Stimulated activated CD8-positive, alpha-beta memory T cell treated with anti-CD3 and anti-CD28 coated beads, Interleukin-12 subunit alpha, Interleukin-12 subunit beta, amount 100 ng/mL, for 24 hours (primary cell): ENCODE measurements around the gene HORMAD2.

Experiments
- DNase-seq: peaks from one replicate; pipeline ENCODE4 v3.0.0-alpha.2; 2020; ENCODE audit errors: extremely low read depth

The HORMAD2 gene, protein sequence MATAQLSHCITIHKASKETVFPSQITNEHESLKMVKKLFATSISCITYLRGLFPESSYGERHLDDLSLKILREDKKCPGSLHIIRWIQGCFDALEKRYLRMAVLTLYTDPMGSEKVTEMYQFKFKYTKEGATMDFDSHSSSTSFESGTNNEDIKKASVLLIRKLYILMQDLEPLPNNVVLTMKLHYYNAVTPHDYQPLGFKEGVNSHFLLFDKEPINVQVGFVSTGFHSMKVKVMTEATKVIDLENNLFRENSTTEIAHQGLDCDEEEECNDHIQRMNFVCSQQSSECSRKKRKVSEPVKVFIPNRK

DNA sequence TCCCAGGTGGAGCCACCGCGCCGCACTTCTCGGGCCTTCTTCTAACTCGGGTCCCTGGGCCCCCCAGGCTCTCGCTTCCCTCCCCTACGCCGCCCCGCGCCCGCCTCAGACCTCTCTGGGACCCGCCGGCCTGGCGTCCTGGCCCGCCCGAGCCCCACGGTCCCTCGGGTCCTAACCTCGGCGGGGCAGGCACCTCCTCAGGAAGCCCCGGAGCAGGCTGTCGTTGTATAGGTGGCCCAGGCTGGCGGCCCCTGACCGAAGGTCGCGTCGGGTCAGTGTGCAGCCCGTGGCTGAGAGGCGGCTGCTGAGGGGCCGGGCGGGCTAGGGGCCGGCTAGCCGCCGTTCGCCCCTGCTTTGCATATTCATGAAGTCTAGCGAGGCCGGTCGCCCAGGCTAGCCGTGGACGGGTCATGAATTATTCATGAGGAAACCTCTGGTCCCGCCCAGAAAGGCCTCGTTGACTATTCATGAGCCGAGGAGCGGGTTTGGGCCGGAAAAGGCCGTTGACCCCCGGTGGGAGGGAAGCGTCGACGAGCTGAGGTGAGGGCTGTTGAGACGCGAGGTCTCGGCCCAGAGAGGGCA, at the start of gene HORMAD2:
Gene HORMAD2, plus strand, starts transcription at position 513 of the 582 bp plus-strand sequence. CDS start 13,489 bp downstream, outside the sequence.
- no peak for DNase-seq

DNA sequence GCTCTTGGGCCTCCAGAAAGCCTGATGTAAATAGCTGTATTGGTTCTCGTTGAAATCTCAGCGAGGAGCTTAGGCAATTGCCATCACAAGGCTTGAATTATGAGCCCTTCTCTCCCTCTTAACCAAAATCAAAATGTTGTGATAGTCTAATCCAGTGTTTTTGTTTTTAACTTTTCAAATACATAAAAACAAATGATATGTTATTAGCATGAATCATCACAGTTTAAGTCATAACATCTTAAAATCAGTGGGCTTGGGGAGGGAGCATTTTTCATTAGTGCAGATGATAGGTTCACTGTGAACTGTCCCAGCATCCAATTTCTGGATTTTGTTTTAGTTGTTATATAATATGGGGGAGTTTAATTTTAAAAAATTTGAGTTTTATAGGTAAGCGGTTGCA, 48.9 kb upstream of the HORMAD2 start:
- no peak for DNase-seq

- DNase-seq = no peak
These were observed 48.4 kb upstream of the HORMAD2 start for GRCh38 chr22:30031764-30032455.

DNA sequence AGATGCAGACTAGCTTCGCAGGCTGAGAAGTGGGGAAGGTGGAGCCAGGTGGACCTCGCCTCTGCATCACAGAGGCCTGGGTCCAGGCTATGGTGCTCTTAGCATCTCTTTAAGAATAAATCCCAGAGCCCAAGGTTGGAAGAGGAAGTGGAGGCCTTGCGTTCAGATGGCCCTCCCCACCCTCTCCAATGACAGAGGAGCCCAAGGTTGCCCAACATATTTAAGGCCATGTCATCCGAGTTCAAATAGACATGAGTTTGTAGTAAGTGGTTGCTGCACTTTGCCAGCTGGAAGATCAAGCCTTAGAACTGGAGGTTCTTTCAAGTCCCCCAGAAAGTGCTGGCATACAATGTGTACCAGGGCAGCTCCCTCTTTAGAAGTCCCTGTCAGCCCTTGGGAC, 47.1 kb upstream of the HORMAD2 start:
- DNase-seq = no peak

DNA sequence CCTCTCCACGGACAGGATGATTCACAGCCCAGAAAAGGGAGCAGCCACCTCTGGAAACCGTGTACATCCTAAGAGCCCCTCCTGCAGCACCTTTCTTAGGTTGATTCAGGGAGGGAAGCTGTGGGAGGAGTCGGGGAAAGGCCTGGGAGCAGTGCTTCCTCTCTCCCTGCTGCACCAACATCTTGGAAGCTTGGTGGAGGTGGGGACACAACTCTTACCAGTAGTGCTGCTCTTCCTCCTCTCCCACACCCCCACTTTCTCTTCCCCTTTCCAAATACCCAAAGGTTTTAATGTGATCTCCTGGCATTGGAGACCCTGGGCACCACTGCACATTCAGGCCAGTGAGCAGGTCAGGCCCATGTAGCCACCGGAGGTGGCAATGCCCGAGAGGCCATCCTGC, 46.4 kb upstream of the HORMAD2 start:
- no peak for DNase-seq

- no peak for DNase-seq
These were observed 43.6 kb upstream of the HORMAD2 start for GRCh38 chr22:30036656-30037055.

DNA sequence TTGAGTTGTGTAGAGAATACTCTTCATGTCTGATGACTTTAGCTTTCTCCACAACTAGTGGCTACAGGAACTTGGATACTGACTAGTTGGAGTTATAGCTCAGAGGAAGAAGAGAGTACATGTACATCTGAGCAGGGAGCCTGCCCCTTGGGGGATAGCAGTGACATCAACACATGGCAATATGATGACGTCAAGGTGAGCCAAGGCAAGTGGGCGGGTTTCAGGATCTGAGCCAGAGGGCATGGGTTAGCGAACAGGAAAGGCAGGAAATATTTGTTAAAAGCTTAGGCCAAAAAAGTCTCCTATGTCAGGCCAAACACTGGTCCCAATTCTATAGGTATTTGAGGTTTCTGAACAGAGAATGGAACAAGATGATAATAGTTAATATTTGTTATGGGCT, 42.0 kb upstream of the HORMAD2 start:
- no peak for DNase-seq

DNA sequence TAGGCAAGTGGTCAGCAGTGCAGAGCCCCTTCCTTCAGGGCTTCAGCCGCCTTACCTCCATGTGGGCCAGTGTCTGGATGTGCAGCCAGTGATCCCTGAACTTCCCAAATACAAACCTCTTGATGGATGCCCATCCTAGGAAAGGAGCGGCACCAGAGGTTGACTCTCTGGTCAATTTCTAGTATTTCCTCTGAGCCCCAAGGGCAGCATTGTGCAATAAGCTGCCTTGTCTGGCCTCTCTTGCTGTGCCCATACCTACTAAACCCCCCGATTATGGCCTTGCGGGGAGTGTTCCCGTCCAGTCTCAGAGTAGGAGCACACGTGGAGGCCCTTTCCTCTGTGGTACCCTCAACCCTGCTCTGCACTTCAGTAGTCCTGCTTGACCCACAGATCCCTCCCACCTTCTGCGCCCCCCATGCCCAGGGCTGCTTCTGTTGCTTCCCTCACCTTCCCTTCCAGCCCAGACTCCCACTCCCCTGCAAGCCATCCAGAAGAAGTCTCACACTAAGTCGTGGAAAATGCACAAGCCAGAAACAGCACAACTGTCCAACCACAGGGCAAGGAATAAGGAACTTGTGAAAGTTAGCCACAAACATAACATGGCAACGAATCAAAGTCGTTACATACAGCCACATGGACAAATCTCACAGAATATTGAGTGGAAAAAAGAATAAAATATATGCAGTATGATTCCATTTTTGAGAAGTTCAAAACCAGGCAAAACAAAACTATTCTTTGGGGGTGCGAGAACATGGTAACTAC, 39.6 kb upstream of the HORMAD2 start:
- DNase-seq = no peak

GRCh38 chr22:30041475-30041874, 38.8 kb upstream of the HORMAD2 start:
- no peak for DNase-seq

GRCh38 chr22:30041881-30042280, 38.4 kb upstream of the HORMAD2 start:
- DNase-seq = no peak

DNA sequence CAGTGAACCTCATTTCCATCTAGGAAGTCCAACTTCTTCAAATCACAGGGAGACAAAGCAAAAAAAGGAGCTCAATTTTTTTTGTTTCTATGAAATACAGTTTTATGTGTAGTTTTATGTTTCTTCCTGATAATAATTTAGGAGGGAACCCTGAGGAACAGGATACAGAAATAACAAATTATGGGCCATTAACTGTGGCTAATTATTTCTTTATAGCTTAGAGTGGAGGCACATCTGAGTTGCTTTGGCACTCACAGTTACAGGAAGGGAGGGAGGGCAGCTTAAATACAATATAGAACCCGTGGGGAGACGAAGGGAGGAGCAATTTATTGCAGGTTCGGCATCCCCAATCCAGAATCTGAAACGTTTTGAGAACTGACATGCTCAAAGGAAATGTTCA, 37.1 kb upstream of the HORMAD2 start:
- no peak for DNase-seq

GRCh38 chr22:30044369-30044768, 35.9 kb upstream of the HORMAD2 start:
- no peak for DNase-seq

GRCh38 chr22:30044881-30045493, 35.3 kb upstream of the HORMAD2 start:
- DNase-seq = no peak

GRCh38 chr22:30045494-30045887, 34.8 kb upstream of the HORMAD2 start:
- no peak for DNase-seq

DNA sequence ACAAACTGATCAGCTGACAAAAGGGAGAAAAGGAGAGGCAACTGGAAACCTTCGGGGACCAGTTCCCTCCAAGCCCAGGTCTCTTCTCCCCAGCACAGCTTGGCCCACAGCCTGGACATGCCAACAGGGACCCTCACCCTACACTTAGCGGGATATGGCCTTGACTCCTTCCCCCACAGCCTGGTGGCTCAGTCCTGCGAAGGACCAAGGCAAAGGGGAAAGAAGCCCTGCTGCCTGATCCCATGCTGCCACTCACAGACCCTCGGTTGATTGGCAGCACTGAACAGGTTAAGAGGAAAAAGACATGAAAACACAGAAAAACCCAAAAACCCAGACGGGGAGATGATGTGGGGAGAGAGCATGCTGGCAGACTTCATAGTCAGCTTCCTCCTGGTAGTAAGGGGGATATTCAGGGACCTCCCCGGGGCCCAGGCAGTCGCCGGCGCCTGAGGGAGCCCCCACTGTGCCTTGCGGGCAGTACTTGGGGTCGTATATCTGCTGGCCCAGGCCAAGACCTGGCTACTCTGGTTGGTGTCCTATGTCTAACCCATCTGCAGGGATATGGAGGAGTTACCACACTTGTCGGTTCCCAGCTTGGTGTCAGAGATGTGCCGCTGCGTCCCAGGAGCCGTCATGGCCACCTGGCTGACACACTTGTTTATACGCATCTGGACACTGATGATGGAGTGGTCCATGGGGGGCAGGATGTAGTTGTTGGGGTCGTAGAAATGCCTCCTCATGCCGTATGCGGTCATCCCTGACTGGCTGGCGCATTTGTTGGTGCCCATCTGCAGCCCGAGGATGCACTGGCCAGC, 34.2 kb upstream of the HORMAD2 start:
- no peak for DNase-seq

- DNase-seq = no peak
These were observed 33.4 kb upstream of the HORMAD2 start for GRCh38 chr22:30046716-30047363.

- DNase-seq = no peak
These were observed 32.9 kb upstream of the HORMAD2 start for GRCh38 chr22:30047364-30047738.

DNA sequence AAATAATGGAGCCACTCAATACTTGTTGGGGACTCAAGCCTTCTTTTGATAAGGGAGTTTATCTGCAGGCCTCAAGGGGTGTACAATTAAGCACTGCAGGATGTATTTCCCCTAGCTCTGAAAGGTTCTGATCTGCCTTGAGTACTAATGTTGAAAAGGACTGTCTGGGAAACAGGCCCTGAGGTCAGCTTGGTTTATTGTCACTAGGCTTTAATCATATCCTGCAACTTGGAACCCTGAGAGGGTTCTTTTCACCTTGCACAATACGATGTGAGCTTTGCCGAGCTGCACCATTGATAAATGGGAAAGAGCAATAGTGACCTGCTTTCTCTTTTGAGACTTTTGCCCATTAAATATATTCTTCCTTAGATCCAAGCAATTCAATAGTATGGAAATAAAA, 31.6 kb upstream of the HORMAD2 start:
- no peak for DNase-seq

DNA sequence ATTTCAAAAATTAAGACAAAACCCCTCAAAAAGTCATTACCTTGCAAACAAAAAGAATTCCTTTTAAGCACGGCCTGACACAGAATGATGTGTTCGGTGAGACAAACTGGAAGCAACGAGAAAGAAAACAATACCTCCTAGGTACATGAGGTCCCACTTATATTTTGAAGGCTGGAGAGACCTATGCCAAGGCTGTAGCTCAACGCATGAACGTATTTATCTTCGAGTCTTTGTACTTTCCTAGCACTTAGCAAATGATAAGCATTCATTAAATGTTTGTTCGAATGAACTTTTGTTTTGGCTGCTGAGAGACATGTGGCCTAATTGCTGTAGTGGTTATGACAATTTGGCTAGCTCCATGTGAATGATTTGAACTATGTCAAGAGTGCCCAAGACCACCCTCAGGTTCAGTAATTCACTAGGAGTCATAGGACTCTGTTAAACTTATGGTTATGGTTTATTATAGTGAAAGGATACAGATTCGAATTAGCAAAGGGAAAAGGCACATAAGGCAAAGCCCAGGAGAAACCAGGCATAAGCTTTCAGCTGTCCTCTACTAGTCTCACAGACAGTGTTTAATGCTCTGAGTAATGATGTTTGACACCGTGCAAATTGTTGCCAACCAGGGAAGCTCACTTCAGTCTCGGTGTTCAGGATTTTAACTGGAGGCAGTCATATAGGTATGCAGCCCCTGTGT, 26.0 kb upstream of the HORMAD2 start:
- DNase-seq = no peak

DNA sequence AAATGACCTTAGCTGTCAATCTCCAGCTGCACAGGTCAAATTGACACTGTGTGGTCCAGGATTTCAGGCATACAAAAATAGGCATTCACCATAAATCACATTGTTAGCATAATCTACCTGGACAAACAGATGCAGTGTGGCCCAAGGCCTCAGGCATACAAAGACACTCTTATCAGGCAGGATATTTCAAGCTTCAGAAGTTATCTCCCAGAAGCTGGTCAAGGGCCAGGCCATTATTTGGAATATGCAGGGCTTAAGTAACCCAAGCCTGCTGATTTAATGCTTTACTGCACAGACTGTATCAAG, 25.5 kb upstream of the HORMAD2 start:
- no peak for DNase-seq
